Measurements from ENCODE around the gene YIPF6. TPM values are rescaled to one million over a fixed set of nuclear protein-coding genes. Genes with fewer than 3 reads are reported as not detected.

The YIPF6 gene
- total RNA-seq, 4 donors from 2014 or later = 25.0 to 36.2 (median 31.3) TPM

- TF ChIP-seq CTCF (IDR thresholded peaks at IDR 0.05; ENCODE audit: low read depth) = no peak
These were observed 85.4 kb downstream of the YIPF6 start for GRCh38 chrX:68584221-68584620.

Small RNA genes lying within 50 kb of the gene (small RNA-seq; reads per million reads assigned to genes)
- not detected for gene RNU6-245P

Other genes with a start within 250 kb of the YIPF6 start
- gene OPHN1, start 65.6 kb upstream of the YIPF6 start, total RNA-seq = 10 to 100 TPM; 11.4 to 29.4 (median 17.8) TPM
- gene STARD8, start 148.6 kb downstream of the YIPF6 start, total RNA-seq = 10 to 100 TPM; 14.0 to 25.4 (median 14.9) TPM